Measurements from ENCODE around the gene KCNJ14. TPM values are rescaled to one million over a fixed set of nuclear protein-coding genes. Genes with fewer than 3 reads are reported as not detected.

KCNJ14 gene
- total RNA-seq, 8 experiments from 2014 or later, result 0.49 to 1.3 (median 0.86) TPM

DNA sequence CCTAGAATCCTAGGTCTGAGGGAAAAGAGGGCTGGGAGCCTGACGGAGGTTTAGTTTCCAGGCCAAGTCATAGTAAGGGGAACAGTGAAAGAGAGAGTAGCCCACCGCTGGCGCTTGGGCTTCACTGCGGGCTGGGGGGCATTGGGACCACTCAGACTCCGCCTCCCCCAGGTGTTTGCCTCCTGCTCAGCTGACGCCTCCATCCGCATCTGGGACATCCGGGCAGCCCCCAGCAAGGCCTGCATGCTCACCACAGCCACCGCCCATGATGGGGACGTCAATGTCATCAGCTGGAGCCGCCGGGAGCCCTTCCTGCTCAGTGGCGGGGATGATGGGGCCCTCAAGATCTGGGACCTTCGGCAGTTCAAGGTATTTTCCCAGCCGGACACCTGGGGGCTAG is 4.5 kb upstream of the KCNJ14 start:
- no peak overlapping the region for H3K4me3 ChIP-seq
- H3K4me1 ChIP-seq (replicated peaks in 1 of 2), result peaks cover 5 to 8% of the 10 kb centered on the region in 2 donors
- H3K27ac ChIP-seq, result no peak overlapping the region
- in situ Hi-C loops (cut with MboI; ENCODE audit: low pct_unique_long_range_greater_than_20kb in 2 of 9, low sequenced_read_pairs in 9 of 9, unreplicated experiment in 9 of 9), result no loop called here
- ATAC-seq (replicated peaks in 6 of 8), result no peak
- WGBS, 10 experiments, result 80 to 100% (median 94%) methylated on average over 1 to 6 of the region's 15 CpGs; no CpG with 5 or more reads in 4 of the 10 experiments

DNA sequence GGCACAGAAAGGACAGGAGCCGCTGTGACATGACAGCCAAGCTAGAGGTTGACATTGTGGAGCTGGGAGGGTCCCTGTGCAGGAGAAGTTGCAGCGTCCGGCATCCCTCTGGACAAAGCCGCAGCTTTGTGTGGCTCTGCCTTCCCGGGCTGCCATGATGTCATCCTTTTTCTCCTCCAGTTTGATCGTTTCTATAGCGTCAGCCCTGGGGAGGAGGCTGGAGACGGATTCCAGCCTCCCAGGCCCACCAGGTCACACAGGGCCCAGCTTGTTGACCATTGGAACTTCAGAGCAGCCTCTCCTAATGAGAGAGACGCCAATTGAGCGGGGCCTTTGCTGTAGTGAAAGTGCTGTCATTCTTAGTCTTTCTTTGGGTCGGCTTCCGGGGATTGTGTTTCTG is 3.8 kb upstream of the KCNJ14 start:
- Histone ChIP-seq H3K4me3 (no peak overlapping the region), H3K27ac (peak overlapping the region in 1 of 2 donors; percentile 17), H3K4me1 (replicated peaks in 1 of 2) (peaks cover 3 to 6% of the 10 kb centered on the region in 2 donors)
- peak in 5 of 8 experiments; percentile 43 to 79 (median 66) for ATAC-seq (replicated peaks in 6 of 8)
- in situ Hi-C loops (cut with MboI; ENCODE audit: low pct_unique_long_range_greater_than_20kb in 2 of 9, low sequenced_read_pairs in 9 of 9, unreplicated experiment in 9 of 9), result no loop called here
- 36 to 100% (median 87%) methylated on average over 1 to 10 of the region's 12 CpGs; no CpG with 5 or more reads in 2 of the 10 experiments for WGBS, 10 experiments

- in situ Hi-C loops (cut with MboI; ENCODE audit: low pct_unique_long_range_greater_than_20kb in 2 of 9, low sequenced_read_pairs in 9 of 9, unreplicated experiment in 9 of 9), result no loop called here
- no peak overlapping the region for H3K27ac ChIP-seq
- peaks cover 0 to 5% of the 10 kb centered on the region in 2 donors for H3K4me1 ChIP-seq (replicated peaks in 1 of 2)
- no peak overlapping the region for H3K4me3 ChIP-seq
- peak in 3 of 8 experiments; percentile 4 to 55 (median 42) for ATAC-seq (replicated peaks in 6 of 8)
- 81 to 98% (median 85%) methylated on average over 1 to 15 of the region's 33 CpGs; no CpG with 5 or more reads in 2 of the 10 experiments for WGBS, 10 experiments
Measured at GRCh38 chr19:48452289-48453190, 2.8 kb upstream of the KCNJ14 start.

DNA sequence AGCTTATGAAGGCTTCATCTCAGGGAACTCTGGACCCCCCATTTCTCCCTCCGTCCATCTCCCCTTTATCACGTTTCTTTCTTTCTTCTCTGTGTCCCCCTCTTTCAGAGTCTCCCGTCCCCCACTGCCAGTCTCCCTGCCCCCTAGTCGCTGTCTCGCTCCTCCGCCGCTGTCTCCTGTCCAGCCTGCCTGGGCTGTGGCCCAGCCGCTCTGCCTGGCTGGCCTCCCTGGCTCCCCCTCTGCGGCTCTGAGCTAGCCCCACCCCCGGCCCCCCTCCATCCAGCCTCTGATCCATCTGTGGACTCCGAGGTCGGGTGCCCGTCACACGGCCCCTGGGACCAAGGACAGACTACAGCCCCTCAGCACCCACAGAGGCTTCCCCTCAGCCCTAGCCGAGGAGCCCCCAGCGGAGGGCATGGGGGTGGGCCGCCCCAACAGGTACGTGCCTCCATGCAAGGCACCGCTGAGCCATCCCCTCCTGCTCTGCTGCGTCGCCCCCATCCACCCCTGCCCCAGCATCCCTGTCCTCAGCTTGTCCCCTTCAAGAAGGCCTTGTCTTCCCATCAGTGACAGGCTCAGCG is 1.1 kb upstream of the KCNJ14 start:
- in situ Hi-C loops (cut with MboI; ENCODE audit: low pct_unique_long_range_greater_than_20kb in 2 of 9, low sequenced_read_pairs in 9 of 9, unreplicated experiment in 9 of 9), result no loop called here
- Histone ChIP-seq H3K4me1 (replicated peaks in 1 of 2) (peaks cover 0 to 5% of the 10 kb centered on the region in 2 donors), H3K27ac (no peak overlapping the region), H3K4me3 (no peak overlapping the region)
- WGBS, 10 experiments, result 67 to 100% (median 100%) methylated on average over 1 to 3 of the region's 22 CpGs; no CpG with 5 or more reads in 5 of the 10 experiments
- ATAC-seq (replicated peaks in 6 of 8), result peak in 1 of 8 experiments; percentile 5

DNA sequence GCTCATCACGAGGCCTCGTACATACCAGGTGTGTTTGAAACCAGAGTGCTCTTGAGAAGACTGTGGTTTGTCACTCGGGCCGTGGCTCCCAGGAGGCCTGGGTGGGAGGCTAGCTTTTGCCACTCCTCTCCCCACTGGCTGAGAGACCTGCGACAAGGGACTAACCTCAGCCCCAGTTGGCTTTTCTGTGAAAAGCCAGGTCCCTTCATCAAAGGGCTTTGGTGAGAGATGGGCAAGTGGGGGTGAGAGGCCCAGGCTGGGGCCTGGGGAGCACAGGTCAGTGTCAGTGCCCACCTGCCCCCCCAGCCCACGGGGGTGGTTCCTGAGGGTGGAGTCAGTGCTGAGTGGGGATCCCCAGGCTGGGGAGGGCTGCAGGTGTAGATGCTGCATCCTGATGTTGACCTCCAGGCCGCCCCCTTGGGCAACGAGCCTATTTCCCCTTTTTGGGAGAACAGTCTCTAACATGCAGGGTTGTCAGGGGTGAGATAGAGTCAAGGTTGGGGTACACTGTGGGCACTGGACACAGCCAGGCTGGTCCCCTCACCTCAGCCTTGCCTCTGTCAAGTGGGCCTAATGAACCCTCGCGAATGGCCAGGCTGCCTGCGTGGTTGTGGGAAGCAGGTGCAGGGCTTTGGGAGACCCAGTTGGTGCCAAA is 661 bp downstream of the KCNJ14 start:
- H3K4me3 ChIP-seq, result no peak overlapping the region
- in situ Hi-C loops (cut with MboI; ENCODE audit: low pct_unique_long_range_greater_than_20kb in 2 of 9, low sequenced_read_pairs in 9 of 9, unreplicated experiment in 9 of 9), result no loop called here
- peaks cover 0 to 4% of the 10 kb centered on the region in 2 donors for H3K4me1 ChIP-seq (replicated peaks in 1 of 2)
- 80 to 100% (median 89%) methylated on average over 2 to 5 of the region's 11 CpGs; no CpG with 5 or more reads in 4 of the 10 experiments for WGBS, 10 experiments
- no peak for ATAC-seq (replicated peaks in 6 of 8)
- H3K27ac ChIP-seq, result no peak overlapping the region

DNA sequence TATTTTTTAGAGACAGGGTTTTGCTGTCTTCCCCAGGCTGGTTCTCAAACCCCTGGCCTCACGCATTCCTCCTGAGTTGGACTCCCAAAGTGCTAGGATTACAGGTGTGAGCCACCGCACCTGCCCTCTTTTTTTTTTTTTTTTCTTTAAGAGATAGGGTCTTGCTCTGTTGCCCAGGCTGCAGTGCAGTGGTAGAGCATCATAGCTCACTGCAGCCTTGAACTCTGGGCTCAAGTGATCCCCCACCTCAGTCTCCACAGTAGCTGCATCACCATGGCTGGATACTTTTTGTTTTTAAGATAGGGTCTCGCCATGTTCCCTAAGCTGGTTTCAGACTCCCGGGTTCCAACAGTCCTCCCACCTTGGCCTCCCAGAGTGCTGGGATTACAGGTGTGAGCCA is 1.5 kb downstream of the KCNJ14 start:
- H3K27ac ChIP-seq, result no peak overlapping the region
- in situ Hi-C loops (cut with MboI; ENCODE audit: low pct_unique_long_range_greater_than_20kb in 2 of 9, low sequenced_read_pairs in 9 of 9, unreplicated experiment in 9 of 9), result no loop called here
- no peaks in the 10 kb centered on the region for H3K4me1 ChIP-seq (replicated peaks in 1 of 2)
- no peak for ATAC-seq (replicated peaks in 6 of 8)
- 90 to 100% (median 100%) methylated on average over 1 to 4 of the region's 4 CpGs; no CpG with 5 or more reads in 1 of the 10 experiments for WGBS, 10 experiments
- no peak overlapping the region for H3K4me3 ChIP-seq

GRCh38 chr19:48458016-48458415 is 2.6 kb downstream of the KCNJ14 start:
- no peak overlapping the region for H3K4me3 ChIP-seq
- 50 to 100% (median 94%) methylated on average over 1 to 2 of the region's 2 CpGs; no CpG with 5 or more reads in 1 of the 10 experiments for WGBS, 10 experiments
- no peaks in the 10 kb centered on the region for H3K4me1 ChIP-seq (replicated peaks in 1 of 2)
- H3K27ac ChIP-seq, result no peak overlapping the region
- in situ Hi-C loops (cut with MboI; ENCODE audit: low pct_unique_long_range_greater_than_20kb in 2 of 9, low sequenced_read_pairs in 9 of 9, unreplicated experiment in 9 of 9), result no loop called here
- no peak for ATAC-seq (replicated peaks in 6 of 8)

GRCh38 chr19:48461651-48461981 is 6.2 kb downstream of the KCNJ14 start:
- peak in 3 of 8 experiments; percentile 10 to 31 (median 27) for ATAC-seq (replicated peaks in 6 of 8)
- H3K27ac ChIP-seq, result no peak overlapping the region
- in situ Hi-C loops (cut with MboI; ENCODE audit: low pct_unique_long_range_greater_than_20kb in 2 of 9, low sequenced_read_pairs in 9 of 9, unreplicated experiment in 9 of 9), result no loop called here
- no peaks in the 10 kb centered on the region for H3K4me1 ChIP-seq (replicated peaks in 1 of 2)
- H3K4me3 ChIP-seq, result no peak overlapping the region
- 92 to 100% (median 97%) methylated on average over 1 to 10 of the region's 36 CpGs; no CpG with 5 or more reads in 6 of the 10 experiments for WGBS, 10 experiments

GRCh38 chr19:48461982-48462655 is 6.7 kb downstream of the KCNJ14 start:
- H3K4me3 ChIP-seq, result no peak overlapping the region
- in situ Hi-C loops (cut with MboI; ENCODE audit: low pct_unique_long_range_greater_than_20kb in 2 of 9, low sequenced_read_pairs in 9 of 9, unreplicated experiment in 9 of 9), result no loop called here
- WGBS, 10 experiments, result 87 to 100% (median 92%) methylated on average over 2 to 11 of the region's 62 CpGs; no CpG with 5 or more reads in 4 of the 10 experiments
- no peaks in the 10 kb centered on the region for H3K4me1 ChIP-seq (replicated peaks in 1 of 2)
- H3K27ac ChIP-seq, result no peak overlapping the region
- peak in 5 of 8 experiments; percentile 17 to 41 (median 19) for ATAC-seq (replicated peaks in 6 of 8)

DNA sequence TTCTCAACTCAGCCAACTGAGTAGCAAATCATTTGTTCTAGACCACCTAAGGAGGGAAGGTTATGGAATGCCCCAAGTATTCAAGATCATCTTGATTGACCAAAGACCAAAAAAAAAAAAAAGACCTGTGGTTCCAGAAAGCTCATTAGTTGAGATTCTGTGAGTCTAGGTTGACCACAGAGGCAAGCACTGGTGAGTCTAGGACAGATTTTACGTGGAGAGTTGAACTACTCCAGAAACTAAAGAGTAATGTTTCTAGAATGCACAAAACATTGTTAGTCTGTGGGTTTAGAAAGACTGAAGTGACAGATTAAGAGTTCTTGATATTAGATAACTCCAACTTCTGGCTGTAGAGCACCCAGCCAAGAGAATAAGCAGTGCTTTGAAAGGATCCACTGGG is 9.8 kb downstream of the KCNJ14 start:
- Histone ChIP-seq H3K4me1 (replicated peaks in 1 of 2) (peaks cover 7% of the 10 kb centered on the region in 2 donors), H3K4me3 (no peak overlapping the region), H3K27ac (no peak overlapping the region)
- ATAC-seq (replicated peaks in 6 of 8), result no peak
- 60 to 100% (median 86%) methylated on average over 1 of the region's 1 CpG; no CpG with 5 or more reads in 5 of the 10 experiments for WGBS, 10 experiments
- in situ Hi-C loops (cut with MboI; ENCODE audit: low pct_unique_long_range_greater_than_20kb in 2 of 9, low sequenced_read_pairs in 9 of 9, unreplicated experiment in 9 of 9), result no loop called here

GRCh38 chr19:48466561-48467325 is 11.4 kb downstream of the KCNJ14 start:
- no peak for ATAC-seq (replicated peaks in 6 of 8)
- in situ Hi-C loops (cut with MboI; ENCODE audit: low pct_unique_long_range_greater_than_20kb in 2 of 9, low sequenced_read_pairs in 9 of 9, unreplicated experiment in 9 of 9), result no loop called here
- WGBS, 10 experiments, result 14 to 100% (median 43%) methylated on average over 1 to 9 of the region's 16 CpGs; no CpG with 5 or more reads in 3 of the 10 experiments
- peaks cover 11 to 12% of the 10 kb centered on the region in 2 donors for H3K4me1 ChIP-seq (replicated peaks in 1 of 2)
- no peak overlapping the region for H3K4me3 ChIP-seq
- H3K27ac ChIP-seq, result no peak overlapping the region

DNA sequence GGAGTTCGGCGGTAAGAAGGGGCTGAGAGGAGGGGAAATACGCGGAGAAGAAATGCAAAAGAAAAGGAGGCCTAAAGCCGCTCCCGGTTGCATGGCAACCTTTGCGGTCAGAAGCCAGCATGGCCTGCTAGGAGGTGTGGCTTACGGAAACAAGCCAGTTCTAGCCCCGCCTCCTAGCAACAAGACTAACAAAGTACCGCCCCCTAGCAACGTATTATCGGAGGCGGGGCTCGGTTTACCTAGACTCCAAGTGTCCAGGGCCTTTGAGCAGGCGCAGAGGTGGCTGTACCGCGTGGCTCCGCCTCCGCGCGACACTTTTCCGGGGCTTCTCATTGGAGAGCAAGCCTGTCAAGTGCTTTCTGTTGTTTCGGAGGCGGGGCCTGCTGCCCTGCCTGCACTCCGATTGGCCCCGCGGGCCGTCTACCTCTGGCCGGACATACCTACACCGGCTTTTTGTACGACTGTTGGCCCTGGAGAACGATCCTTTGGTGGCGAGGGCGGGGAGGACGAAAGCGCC is 13.5 kb downstream of the KCNJ14 start:
- peaks cover 11 to 12% of the 10 kb centered on the region in 2 donors for H3K4me1 ChIP-seq (replicated peaks in 1 of 2)
- 0 to 3% (median 0%) methylated on average over 3 to 13 of the region's 36 CpGs; no CpG with 5 or more reads in 1 of the 10 experiments for WGBS, 10 experiments
- peak; percentile 83 to 93 (median 91) for ATAC-seq (replicated peaks in 6 of 8)
- H3K27ac ChIP-seq, result peak overlapping the region; percentile 98 to 99
- H3K4me3 ChIP-seq, result peak overlapping the region; percentile 86 to 99 (median 97)
- in situ Hi-C loops (cut with MboI; ENCODE audit: low pct_unique_long_range_greater_than_20kb in 2 of 9, low sequenced_read_pairs in 9 of 9, unreplicated experiment in 9 of 9), result no loop called here
